OCI-LY3 (cell line): Measurements from ENCODE around the gene MAPK7.

Source experiments
- H2AFZ ChIP-seq: fragments of 200-600, 300-600 bp; shearing (Covaris generic); 2 replicates; pipeline ENCODE4 v1.6.0; 2014; ENCODE audit warnings: antibody characterized with exemption, low read depth, low read length
- H3K27ac ChIP-seq: fragments of 200-600, 300-600 bp; sonication (generic); 2 replicates; pipeline ENCODE4 v1.5.1; 2014; ENCODE audit warnings: mild to moderate bottlenecking, low read length, moderate library complexity, mixed read lengths
- H3K27me3 ChIP-seq: fragments of 200-600, 300-600 bp; sonication (generic); 2 replicates; pipeline ENCODE4 v1.6.1; 2014; ENCODE audit warnings: low read depth, low read length, mixed read lengths
- H3K36me3 ChIP-seq: fragments of 200-600, 300-600 bp; sonication (generic); replicated peaks from 2 replicates; pipeline ENCODE3; 2014; ENCODE audit warnings: low read depth, low read length, mixed read lengths
- H3K4me1 ChIP-seq: fragments of 300-600, 200-600 bp; sonication (generic); 2 replicates; pipeline ENCODE4 v1.6.1; 2014; ENCODE audit warnings: low read length, mixed read lengths
- H3K4me2 ChIP-seq: fragments of 200-600, 300-600 bp; sonication (generic); 2 replicates; pipeline ENCODE4 v1.6.1; 2014; ENCODE audit warnings: low read length, mixed read lengths
- H3K4me3 ChIP-seq: fragments of 300-600, 200-600 bp; sonication (generic); 2 replicates; pipeline ENCODE4 v1.5.1; 2014; ENCODE audit warnings: antibody characterized with exemption, mild to moderate bottlenecking, low read length, moderate library complexity
- H3K79me2 ChIP-seq: fragments of 300-600, 200-600 bp; shearing (Covaris generic); 2 replicates; pipeline ENCODE4 v1.6.1; 2014; ENCODE audit warnings: mild to moderate bottlenecking, low read length, mixed read lengths
- H3K9ac ChIP-seq: fragments of 300-600, 200-600 bp; shearing (Covaris generic); 2 replicates; pipeline ENCODE4 v1.6.0; 2014; ENCODE audit warnings: mild to moderate bottlenecking, low read length, moderate library complexity
- H3K9me3 ChIP-seq: fragments of 200-600, 300-600 bp; shearing (Covaris generic); 2 replicates; pipeline ENCODE4 v1.6.1; 2014; ENCODE audit warnings: low read length, mixed read lengths; ENCODE audit not compliant: insufficient read depth
- H4K20me1 ChIP-seq: fragments of 200-600, 300-600 bp; sonication (generic); 2 replicates; pipeline ENCODE4 v1.6.1; 2016; ENCODE audit warnings: low read length, mixed read lengths; ENCODE audit not compliant: insufficient read depth
- EZH2phosphoT487 ChIP-seq: fragments of 200-600 bp; shearing (Covaris generic); IDR thresholded peaks from 2 replicates; pipeline ENCODE4 v1.6.1; 2018; ENCODE audit warnings: antibody characterized with exemption, mixed run types, low read depth
- TF ChIP-seq, protein P1 (sequence below): fragments of 200-600, 300-600 bp; sonication (generic); IDR thresholded peaks from 2 replicates; pipeline ENCODE4 v1.5.1; 2014; ENCODE audit warnings: antibody characterized with exemption, low read length, low read depth

Gene MAPK7

DNA sequence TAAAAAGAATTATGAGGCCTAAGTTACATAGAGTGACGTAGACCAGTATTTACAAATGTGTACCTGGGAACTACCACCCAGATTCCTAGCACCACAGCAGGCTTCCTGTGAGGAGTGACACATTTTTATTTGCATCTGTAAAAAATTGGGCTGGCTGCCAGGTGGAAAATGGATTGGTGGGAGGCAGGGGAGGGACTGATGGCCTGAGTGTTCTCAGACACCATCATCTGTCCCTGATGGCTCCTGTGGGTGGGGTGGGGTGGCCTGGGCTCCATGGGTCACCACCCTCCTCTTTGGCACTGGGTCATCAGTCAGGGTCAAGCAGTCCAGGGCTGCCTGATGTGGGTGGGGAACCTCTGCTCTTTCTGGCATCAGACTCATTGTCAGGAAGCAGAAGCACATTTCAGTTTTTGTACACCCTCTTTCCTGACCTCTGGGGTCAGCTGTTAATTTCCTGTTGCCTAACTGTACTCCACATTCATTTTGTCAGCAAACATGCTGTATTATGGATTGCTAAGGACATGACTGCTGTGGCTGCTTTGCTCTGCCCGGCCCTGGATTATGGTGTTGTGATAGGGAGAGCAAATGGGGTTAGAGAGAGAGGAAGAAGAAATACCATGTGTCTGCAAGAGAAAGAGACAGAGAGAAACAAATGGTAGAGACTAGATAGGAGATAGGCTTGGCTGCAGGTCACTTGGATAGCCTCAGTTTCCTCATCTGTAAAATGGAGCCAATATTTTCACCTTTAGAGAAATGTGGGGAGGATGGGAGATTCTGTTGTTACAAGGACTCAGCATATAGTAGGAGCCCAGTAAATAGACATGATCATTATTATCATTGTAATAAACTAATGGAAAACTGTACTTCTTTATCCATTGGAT, 20.2 kb downstream of the MAPK7 start:
- Histone ChIP-seq H3K36me3 (no peaks in the 10 kb centered on the region), H3K27ac (no peak overlapping the region), H3K27me3 (no peaks in the 10 kb centered on the region), H4K20me1 (no peaks in the 10 kb centered on the region), H3K4me2 (no peak overlapping the region), H3K4me1 (peaks cover 7% of the 10 kb centered on the region), H3K79me2 (no peaks in the 10 kb centered on the region), H3K9me3 (no peaks in the 10 kb centered on the region), H3K9ac (no peak overlapping the region), H3K4me3 (no peak overlapping the region), H2AFZ (no peak overlapping the region)
- TF ChIP-seq, protein P1, sequence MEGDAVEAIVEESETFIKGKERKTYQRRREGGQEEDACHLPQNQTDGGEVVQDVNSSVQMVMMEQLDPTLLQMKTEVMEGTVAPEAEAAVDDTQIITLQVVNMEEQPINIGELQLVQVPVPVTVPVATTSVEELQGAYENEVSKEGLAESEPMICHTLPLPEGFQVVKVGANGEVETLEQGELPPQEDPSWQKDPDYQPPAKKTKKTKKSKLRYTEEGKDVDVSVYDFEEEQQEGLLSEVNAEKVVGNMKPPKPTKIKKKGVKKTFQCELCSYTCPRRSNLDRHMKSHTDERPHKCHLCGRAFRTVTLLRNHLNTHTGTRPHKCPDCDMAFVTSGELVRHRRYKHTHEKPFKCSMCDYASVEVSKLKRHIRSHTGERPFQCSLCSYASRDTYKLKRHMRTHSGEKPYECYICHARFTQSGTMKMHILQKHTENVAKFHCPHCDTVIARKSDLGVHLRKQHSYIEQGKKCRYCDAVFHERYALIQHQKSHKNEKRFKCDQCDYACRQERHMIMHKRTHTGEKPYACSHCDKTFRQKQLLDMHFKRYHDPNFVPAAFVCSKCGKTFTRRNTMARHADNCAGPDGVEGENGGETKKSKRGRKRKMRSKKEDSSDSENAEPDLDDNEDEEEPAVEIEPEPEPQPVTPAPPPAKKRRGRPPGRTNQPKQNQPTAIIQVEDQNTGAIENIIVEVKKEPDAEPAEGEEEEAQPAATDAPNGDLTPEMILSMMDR, result no peak
- TF ChIP-seq EZH2phosphoT487, result no peak

DNA sequence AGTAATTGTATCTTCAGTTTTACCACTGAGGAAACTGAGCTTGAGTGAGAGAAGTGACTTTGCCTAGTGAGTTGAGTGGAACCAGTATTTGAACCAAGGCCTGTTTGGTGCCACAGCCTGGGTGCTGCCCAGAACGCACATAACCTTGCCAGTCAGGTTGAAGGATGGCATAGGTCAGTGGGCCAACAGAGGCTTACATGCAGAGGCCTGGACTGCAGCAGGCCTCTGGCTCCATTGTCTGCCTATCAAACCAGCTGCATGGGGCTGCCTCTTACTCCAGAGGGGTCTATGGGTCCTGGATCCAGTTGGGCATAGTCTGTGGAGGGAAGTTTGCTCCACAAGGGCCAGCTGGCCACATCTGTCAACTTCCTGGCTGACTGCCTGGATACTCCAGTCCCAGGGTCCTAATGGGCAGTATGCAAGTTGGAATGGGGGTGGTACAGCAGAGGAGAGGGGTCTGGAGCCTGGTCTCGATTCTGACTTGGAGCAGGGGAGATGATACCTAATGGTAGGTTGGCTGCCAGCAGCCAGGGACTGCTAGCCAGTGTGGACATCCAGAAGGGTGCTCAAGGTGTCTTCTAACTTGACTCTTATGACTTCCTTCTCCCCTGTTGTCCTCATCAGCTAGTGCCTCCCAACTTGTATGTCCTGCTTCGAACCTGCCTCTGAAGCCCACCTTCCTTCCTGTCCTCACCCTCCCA, 21.6 kb downstream of the MAPK7 start:
- H3K4me3 ChIP-seq, result no peak overlapping the region
- H3K9me3 ChIP-seq, result no peaks in the 10 kb centered on the region
- H3K36me3 ChIP-seq, result no peaks in the 10 kb centered on the region
- H3K27ac ChIP-seq, result no peak overlapping the region
- no peaks in the 10 kb centered on the region for H3K79me2 ChIP-seq
- no peaks in the 10 kb centered on the region for H3K27me3 ChIP-seq
- H4K20me1 ChIP-seq, result no peaks in the 10 kb centered on the region
- no peak overlapping the region for H3K4me2 ChIP-seq
- peaks cover 7% of the 10 kb centered on the region for H3K4me1 ChIP-seq
- H2AFZ ChIP-seq, result no peak overlapping the region
- H3K9ac ChIP-seq, result no peak overlapping the region
- no peak for TF ChIP-seq EZH2phosphoT487
- TF ChIP-seq, protein P1, result no peak

DNA sequence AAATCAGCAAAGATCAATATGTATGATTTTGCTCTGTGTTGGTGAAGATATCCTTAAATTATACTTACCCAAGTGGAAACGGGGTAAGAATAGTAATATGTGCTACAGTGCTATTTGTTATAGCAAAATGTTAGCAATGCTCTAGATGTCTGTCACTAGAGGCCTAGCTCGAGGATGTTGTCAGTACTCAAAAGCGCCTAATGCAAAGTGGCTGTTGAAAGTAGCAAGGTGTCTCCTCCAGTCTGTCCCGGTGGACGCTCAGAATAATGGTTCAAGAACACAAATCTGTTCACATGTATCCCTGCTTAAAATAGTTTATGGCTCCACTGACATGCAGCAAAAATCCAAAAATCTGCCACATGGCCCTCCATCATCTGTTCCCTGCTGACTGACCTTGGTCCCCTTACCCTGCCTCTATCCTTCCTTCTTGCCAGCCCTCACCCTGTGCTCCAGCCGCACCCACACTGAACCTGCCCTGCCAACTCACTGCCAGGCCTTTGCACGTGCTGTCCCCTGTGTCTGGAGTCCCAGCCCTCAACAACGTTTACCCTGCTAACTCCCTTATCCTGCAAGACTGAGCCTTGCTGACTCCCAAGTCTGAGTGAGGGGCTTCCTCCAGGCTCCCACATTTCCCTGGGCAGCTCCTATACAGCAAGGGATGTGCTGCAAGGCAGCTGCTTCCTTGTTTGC, 23.2 kb downstream of the MAPK7 start:
- Histone ChIP-seq H3K9me3 (no peaks in the 10 kb centered on the region), H3K36me3 (no peaks in the 10 kb centered on the region), H3K4me2 (no peak overlapping the region), H4K20me1 (no peaks in the 10 kb centered on the region), H3K4me1 (peaks cover 7% of the 10 kb centered on the region), H3K4me3 (no peak overlapping the region), H3K27ac (no peak overlapping the region), H2AFZ (no peak overlapping the region), H3K27me3 (no peaks in the 10 kb centered on the region), H3K79me2 (no peaks in the 10 kb centered on the region), H3K9ac (no peak overlapping the region)
- TF ChIP-seq, protein P1, result no peak
- no peak for TF ChIP-seq EZH2phosphoT487

DNA sequence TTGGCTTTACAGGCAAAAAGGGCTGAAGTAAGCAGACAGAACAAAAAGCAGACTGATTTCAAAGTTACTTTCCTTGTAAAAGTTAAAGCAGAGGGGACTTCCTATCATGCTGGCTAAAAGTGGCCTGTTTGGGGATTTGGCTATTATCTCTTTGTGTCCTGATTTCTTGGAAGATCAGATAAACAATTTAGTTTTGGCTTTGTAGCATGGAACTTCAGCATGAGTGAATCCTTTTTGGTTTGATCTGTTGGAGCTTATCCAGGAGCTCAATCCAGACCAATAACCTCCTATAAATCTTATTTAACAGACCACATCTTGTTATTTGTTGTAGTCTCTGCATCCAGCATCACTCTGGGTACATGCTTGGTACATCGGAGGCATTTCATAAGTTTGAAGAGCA, 23.9 kb downstream of the MAPK7 start:
- no peak overlapping the region for H3K4me2 ChIP-seq
- no peak overlapping the region for H2AFZ ChIP-seq
- no peak overlapping the region for H3K9ac ChIP-seq
- no peaks in the 10 kb centered on the region for H4K20me1 ChIP-seq
- H3K36me3 ChIP-seq, result no peaks in the 10 kb centered on the region
- no peaks in the 10 kb centered on the region for H3K27me3 ChIP-seq
- H3K27ac ChIP-seq, result no peak overlapping the region
- TF ChIP-seq EZH2phosphoT487, result no peak
- no peaks in the 10 kb centered on the region for H3K9me3 ChIP-seq
- H3K4me1 ChIP-seq, result peaks cover 7% of the 10 kb centered on the region
- no peaks in the 10 kb centered on the region for H3K79me2 ChIP-seq
- no peak overlapping the region for H3K4me3 ChIP-seq
